GM20431 (cell line): Measurements from ENCODE around the gene INPP5B.

Experiments
- in situ Hi-C: fragments of 300-500 bp; cut with MseI, MboI; formaldehyde crosslinking; loops from one replicate; pipeline ENCODE4 v1.15.0; 2020; ENCODE audit warnings: low sequenced_read_pairs; ENCODE audit not compliant: unreplicated experiment

The INPP5B gene

DNA sequence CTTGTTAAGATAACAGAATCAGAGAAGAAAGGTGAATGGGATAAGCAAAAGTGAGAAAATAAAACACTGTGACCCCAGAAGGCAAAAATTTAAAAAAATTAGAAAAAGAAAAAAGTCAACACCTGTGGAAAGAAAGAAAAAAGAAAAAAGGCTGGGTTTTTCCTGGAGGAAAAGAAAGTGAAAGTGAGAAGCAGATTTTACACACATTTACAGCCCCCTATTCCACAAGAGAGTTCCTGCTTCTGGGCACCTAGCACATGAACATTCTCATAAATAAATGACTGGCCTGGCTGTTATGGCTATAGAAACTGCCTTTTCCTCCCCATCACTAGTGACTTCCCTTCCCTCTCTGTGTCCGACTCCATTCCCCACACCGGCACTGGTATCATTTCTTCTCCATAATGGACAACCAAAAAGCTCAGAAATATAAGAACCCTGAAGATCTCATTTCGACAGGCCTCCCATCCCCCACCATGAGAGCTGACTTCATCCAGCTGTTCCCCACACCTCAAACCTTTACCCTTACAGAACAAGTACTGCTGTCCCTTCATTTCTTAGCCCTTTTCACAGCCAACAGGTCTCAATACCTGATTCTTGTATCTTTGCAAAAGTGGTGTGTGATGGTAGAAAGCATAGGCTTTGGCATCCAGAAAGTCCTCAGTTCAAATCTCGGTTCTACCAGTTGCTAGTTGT is 100.1 kb downstream of the INPP5B start:
- in situ Hi-C loops, result no loop called here

DNA sequence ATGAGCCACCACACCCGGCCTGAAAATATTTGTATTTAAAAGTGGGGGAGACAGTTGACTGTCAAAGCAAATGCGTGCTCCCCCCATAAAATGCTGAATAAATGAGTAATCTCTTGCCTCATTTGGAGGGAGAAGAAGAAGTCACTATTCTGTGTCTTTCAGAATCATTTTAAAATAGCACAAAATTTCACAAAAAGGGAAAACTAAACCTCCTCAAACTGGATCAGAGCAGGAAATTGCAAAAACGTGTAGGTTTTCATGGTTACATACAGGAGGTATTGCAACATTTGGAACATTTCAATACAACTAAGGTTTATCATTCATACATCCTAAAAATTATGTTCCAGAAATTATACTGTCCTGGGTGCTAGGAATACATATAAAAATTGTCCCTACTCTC is 101.1 kb downstream of the INPP5B start:
- in situ Hi-C loops, result no loop called here

DNA sequence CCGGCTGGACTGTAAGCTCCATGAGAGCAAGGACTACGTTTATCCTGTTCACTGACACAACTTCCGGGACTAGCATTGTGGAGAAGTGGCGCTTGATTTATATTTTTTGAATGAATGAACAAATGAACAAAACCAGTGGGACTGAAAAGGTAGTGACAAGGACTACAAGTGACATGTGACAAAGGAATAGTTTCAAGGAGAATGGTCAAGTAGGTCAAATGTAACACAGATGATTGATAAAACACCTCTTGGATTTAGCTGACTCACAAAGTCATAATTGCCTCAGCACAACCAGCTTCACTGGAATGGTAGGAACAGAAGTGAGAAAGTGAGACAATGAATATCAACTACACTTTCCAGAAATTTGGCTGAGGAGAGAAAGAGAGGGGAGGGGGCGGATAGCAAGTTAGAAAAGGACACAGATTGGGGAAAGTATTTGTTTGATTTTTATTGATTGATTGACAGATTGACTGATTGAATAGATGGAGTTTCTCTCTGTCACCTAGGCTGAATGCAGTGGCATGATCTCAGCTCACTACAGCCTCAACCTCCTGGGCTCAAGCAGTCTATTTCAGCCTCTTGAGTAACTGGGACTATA is 101.7 kb downstream of the INPP5B start:
- in situ Hi-C loops, result no loop called here

DNA sequence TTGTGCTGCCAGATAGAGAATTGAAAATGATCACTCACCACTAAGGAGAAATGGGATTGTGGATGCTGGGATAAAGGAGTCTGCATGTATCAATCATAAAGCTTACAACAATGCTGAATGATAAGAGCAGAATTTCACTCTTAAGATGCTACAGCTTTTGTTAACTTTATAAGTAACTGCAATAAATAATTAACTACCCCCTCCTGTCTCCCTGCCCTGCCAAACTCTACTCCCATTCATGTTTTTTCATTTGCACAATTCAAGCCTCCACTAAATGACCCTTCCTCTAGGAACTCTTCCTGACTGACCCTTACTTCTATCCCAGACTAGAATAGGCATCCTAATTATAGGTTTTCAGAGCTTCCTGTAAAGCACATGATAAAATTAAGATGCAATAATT is 102.3 kb downstream of the INPP5B start:
- in situ Hi-C loops, result no loop called here

DNA sequence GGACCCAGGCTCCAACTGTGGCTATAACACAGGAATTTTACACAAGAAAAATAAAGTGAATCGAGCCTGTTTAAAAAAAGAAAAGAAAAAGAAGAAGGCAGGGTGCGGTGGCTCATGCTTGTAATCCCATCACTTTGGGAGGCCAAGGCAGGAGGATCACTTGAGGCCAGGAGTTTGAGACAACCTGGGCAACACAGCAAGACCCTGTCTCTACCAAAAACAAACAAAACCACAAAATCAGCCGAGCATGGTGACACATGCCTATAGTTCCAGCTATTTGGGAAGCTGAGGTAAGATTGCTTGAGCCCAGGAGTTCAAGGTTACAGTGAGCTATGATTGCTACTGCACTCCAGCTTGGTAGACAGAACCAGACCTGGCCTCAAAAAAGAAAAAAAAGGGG is 105.2 kb downstream of the INPP5B start:
- in situ Hi-C loops, result no loop called here

DNA sequence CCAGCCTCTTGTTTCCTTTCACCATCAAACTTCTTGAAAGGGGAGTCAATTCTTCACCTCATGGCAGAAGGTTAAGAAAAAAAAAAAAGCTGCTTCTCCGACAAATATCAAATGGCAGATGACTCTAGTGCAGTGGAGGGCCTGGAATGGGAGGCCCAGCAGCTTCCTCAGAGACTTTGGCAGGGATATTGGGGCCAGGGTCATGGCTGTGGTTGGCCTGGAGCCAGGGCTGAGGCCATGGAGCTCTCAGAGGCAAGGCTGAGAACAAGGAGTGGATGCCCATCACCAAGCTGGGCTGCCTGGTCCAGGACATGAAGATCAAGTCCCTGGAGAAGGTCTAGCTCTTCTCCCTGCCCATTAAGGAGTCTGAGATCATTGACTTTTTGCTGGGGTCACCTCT is 106.1 kb downstream of the INPP5B start:
- in situ Hi-C loops, result no loop called here

DNA sequence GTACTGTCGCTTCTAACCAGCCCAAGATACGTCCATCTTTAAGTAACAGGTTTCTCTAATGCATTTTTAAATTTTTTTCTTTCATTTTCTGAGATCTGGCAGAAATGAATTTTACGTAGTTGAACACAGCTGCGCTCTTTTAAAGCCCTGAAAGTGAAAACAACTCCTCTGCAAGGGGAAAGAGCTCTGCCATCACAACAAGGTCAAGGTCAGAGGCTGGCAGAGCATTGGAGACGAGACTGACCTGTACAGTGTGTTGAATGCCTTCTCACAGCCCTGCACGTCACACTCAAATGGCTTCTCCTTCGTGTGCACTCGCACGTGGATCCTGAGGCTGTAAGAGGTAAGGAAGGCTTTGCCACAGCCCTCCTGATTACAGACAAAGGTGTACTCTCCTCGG is 107.2 kb downstream of the INPP5B start:
- in situ Hi-C loops, result no loop called here

DNA sequence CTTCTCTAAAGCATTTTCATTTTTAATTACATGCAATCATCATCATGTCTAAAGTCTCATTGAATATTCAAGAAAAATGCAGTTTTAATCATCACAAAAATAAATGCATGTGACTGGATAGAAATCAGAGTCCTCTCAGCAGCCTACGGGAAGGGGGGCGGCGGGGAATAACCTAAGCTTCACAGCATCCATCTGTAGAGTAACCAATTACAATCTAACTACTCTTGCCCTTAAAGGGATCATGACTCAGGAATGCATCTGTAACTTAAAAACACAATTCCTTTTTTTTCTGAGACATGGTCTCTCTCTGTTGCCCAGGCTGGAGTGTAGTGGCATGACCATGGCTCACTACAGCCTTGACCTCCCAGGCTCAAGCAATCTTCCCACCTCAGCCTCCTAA is 110.1 kb downstream of the INPP5B start:
- in situ Hi-C loops, result no loop called here

DNA sequence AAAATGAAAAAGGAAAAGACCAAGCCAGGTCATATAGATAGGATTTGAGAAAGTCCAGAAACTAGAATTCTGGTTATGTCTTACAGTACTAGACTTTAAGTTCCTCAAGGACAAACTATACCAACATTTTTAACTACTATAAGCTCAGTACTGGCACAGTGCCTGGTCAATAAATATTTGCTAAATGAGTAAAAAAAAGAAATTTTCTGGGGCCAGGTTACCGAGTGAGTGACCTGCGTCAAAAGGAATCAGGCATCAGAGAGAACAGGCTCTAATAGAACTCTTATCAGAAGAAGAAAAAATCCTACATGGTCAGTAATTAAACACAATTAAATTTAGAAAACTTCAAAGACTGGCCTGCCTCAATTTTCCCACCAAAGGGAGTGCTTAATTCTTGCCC is 115.0 kb downstream of the INPP5B start:
- in situ Hi-C loops, result no loop called here

DNA sequence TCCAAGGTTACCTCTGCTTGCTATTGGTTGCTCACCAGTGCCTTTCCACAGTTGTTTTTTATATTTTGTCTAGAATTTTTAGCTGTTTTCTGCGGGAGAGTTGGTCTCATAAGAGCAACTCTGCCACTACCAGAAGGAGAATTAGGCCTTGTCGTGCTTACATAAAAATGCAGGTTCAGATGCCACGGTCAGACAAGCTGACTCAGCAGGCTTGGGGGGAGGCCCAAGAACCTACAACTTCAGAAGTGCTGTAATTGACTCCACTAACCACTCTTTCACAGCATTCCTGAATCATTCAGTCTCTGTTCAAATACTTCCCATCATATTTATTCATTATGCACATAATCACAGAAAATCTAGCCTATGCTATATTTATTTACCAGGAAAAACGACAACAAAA is 115.7 kb downstream of the INPP5B start:
- in situ Hi-C loops, result no loop called here

DNA sequence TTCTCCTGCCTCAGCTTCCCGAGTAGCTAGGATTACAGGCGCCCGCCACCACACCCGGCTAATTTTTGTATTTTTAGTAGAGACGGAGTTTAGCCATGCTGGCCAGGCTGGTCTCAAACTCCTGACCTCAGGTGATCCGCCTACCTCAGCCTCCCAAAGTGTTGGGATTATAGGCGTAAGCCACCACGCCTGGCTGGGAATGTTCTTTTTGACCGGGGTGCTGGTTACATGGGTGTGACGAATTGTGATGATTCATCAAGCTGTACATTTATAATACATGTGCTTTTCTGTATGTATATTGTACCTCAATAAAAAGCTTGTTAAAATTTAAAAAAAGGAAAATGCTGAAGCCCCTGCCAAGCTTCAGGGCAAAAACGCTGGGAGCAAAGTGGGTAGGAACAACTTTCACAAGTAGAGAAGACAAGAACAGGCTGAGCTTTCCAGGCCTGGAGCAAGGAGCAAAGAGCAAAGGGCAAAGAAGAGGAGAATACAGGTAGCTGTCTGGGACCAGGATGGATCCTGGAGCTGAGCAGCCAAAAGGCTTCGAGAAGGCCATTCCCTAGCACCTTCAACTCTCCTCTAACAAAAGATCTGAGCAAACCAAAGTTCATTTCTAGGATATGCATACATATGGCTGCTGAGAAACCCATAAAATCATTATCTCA is 118.3 kb downstream of the INPP5B start:
- in situ Hi-C loops, result no loop called here

DNA sequence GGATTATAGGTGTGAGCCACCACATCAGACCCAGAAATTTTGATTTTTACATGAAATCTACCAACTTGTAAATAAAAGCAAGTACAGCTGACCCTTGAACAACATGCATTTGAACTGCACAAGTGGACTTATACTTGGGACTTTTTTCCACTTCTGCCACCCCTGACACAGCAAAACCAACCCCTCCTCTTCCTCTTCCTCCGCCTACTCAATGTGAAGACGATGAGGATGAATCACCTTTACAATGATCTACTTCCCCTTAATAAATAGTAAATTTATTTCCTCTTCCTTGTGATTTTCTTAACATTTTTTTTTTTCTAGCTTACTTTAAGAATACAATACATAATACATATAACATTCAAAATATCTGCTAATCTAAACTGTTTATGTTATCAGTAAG is 121.3 kb downstream of the INPP5B start:
- in situ Hi-C loops, result no loop called here

DNA sequence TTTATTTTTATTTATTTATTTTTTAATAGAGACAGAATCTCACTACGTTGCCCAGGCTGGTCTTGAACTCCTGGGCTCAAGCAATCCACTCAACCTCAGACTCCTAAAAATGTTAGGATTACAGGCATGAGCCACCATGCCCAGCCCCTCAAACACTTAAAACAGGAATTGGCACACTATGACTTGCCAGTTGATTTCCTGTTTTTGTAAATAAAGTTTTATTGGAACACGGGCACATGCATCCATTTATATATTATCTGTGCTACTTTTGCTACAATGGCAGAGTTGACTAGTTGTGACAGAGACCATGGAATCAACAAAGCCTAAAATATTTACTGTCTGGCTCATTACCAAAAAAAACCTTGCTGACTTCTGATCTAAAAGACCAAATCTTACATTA is 122.9 kb downstream of the INPP5B start:
- in situ Hi-C loops, result no loop called here

DNA sequence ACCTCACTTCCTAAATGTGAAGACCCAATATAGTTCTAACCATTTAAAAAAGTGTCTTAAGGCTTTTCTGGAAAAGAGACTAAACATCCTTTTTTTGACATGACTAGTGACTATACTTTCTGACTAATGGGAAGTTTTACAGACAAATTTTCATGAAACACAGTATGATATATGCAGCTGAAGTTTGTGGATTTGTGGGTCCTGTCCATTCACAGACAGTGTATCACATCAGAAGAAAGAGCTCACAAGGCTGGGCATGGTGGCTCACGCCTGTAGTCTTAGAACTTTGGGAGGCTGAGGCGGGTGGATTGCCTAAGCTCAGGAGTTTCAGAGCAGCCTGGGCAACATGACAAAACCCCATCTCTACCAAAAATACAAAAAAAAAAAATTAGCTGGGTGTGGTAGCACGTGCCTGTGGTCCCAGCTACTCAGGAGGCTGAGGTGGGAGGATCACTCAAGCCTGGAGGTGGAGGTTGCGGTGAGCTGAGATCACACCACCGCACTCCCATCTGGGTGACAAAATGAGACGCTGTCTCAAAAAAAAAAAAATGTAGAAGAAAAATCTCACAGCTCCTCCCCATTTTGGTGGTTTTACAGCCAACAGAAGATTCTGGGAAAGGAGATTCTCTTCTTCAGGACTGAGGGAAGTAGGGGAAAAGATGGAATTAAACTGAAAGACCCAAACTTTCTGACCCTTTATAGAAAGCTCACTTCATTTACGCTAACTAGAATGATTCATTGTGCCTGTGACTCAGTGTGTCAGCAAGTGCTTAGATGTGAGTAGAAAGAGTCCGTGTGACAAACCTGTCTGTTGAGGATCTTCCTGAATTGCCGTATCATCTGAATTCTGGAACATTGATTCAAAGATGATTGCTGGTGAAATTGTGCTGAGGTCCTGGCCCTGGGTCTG is 123.7 kb downstream of the INPP5B start:
- in situ Hi-C loops, result no loop called here

DNA sequence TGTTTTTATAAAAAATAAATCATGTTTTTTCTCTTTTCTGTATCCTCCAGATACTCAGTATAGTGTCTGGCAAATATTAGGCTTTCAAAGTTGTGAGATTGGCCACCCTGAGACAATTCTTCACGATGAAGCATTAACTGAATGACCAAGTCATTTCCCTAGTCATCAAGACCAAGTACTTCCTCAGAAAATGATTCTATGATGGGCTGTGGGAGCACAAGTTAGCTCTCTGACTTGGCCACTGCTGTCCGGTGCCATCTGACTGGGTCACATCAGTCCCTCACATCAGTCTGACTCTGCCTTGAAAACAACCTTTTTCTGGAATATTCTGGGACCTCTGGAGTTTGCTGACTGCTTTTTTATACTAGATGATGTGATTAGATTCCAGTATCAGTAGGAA is 125.4 kb downstream of the INPP5B start:
- in situ Hi-C loops, result no loop called here

DNA sequence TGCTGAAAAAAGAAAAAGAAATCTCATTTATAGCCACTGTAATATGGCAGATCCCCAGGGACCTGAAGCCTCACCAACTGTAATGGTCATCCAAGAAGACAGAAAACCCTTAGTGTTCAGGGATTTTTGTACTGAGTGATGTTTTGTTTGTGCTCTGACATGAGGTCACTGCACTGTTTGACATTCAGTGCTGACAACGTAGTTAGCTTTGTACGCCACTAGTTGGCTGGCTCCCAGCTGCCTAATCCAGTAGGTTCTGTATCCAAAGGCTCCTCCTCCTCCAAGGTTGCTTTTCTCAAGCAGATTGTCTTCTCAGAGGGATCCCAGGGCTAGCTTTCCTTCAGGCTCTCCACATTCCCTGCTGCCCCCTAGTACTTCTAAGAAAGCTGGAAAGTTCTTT is 129.4 kb downstream of the INPP5B start:
- in situ Hi-C loops, result no loop called here

DNA sequence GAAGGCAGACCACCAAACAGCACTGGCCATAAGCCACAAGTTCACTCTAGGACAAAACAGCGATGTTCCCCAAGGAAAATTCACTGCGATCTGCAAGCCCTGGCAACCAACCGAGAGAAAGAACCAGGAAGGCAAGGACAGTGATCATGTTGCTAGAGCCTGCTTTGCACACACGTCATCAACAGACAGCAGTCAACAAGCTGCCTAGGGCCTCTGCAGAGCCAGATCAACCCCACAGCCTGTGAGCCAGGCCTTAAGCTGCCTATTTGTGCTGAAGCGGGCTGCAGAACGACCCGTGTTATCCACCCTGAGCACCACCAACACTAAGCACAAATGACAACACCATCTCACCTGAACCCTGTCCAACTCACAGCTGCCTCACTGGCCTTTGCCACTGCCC is 132.6 kb downstream of the INPP5B start:
- in situ Hi-C loops, result no loop called here

DNA sequence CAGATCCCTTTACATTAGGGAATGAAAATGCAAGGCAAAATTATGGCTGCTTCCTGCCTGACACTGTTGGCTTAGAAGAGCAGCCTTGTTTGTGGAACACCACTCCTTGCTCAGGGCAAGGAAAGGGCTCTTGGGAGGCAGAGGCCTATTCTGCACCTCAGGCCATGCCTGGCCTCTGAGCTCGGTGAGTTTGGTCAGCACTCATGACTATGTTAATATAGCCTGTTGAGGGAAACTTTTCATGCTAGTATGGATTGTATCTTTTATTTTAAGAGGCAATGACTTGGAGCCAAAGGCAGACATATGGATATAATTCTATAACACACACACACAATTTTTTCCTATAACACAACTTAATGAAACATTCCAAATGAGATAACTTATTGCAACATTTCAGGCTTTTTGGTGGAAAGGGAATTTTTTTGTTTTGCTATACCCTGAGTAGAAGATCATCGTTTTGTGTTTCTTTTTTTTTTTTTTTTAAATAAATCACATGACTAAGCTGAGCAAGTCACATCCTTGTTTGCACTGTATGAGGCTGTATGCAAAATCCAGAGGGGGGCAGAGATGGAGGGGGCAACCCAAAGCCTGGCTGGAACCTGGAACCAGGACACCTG is 133.2 kb downstream of the INPP5B start:
- in situ Hi-C loops, result no loop called here

DNA sequence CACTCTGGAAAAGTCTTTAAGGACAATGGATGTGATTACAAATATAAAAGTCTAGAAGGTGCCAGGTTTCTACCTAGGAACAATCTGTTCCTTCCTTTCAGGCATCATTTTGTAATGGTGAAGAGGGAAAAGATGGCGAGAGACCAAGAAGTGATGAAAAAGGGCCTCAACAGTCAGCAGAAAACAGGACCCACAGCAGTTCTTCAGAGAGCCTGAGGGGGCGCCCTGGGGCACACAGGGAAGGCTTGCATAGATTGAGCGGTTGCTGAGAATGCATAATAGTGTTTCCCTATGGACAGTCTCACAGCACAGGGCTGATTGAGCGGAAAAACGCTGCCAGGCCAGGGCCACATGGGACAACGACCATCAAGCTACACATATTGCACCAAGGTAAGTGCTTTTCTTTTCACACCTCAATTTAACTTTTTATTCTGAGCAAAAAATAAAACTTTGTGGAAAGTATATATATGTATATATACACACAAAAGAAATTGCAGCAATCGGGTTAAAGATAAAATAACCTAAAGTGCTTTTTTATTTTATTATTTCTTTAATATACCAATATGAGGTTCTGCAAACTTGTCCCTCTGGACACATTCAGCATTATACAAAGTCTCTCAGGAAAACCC is 135.7 kb downstream of the INPP5B start:
- in situ Hi-C loops, result no loop called here
